GM19238 (cell line): ENCODE results near the gene HLX.

Experiments
- DNase-seq: peaks from one replicate; pipeline ENCODE4 v3.0.0; 2011; ENCODE audit warnings: low spot score; ENCODE audit not compliant: insufficient read length

HLX gene

DNA sequence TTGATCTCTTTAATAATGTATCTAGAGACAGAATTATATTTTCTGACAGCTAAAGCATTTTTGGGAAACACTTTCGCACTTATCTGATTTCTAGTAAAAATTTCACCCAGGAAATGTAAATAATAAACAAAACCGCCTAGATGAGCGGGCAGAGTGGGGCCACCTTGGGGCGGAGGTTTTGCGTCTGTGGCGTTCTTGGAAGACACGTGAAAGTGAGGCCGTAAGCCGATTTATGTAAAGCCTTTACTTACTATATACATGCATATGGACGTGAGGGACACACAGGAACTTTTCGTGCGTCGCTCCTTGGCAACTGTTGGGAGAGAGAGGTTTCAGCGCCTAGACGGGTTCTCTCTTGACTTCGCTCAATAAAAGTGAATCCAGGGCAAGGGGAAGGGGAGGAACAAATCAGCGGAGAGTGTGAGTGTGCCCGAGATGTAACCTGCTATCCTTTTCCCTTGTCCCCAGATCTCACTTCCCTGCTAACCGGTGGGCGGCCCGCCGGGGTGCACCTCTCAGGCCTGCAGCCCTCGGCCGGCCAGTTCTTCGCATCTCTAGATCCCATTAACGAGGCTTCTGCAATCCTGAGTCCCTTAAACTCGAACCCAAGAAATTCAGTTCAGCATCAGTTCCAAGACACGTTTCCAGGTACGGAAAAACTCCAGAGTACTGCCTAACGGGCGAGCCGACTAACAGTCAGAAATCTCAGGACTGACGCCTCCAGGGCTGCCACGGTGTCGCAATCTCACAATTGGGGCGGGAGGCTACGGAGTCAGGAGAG lies 1.7 kb downstream of the HLX start:
- no peak for DNase-seq

- no peak for DNase-seq
Observed at GRCh38 chr1:220882061-220882891, 3.0 kb downstream of the HLX start.

GRCh38 chr1:220884109-220884980 lies 5.1 kb downstream of the HLX start:
- no peak for DNase-seq

GRCh38 chr1:220884981-220885918 lies 6.0 kb downstream of the HLX start:
- DNase-seq: no peak

DNA sequence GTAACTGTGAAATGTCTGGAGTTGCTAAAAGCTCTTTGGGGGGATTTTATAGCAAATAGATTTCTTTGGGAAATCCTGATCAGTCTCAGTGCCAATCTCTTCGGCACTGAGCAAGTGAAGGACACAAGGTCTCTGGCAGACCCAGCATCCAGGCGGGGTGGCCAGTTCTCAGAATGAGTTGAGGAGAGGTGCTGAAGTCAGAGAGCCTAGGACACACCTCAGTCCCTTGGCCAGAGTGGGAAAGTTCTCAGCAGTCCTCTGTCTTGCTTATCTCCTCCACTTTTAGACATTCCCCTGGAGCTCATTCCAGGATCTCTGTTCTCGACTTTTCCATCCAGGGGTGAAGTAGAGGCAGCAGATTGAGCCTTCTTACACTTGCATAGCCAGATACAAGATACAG lies 6.7 kb downstream of the HLX start:
- no peak for DNase-seq

DNA sequence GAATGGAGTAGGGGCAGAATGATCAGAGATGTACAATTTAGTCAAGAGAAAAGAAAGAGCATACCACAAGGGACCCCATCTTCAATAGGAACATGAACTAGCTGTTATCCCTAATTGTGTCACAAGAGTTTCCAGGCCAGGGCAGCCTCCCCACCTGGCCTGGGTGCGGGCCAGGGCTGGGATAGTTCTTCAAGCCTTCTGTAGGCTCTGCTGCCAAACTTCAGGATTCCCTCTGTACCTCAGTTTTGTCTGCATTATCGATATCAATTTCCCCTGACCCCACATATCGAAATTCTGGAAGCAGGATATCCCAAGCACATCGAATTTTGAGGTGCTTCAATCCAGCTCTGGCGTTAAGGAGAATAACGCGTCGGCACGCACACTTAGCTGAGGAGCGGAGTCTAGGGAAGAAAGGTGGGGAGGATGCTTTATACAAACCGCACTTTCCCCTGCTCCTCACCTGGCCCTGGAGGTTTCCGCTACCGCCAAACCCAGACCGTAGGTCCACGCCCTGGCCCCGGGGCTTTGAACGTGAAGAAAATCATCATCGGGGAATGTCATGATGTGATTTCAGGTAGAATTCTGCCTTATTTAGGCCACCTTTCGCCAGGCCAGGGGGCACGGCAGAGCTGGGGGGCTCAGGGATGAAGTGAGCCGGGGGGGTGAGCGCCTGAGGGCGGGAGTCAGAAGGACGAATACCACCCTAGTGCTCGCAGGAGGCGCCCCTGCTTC lies 7.4 kb downstream of the HLX start:
- DNase-seq: no peak

DNA sequence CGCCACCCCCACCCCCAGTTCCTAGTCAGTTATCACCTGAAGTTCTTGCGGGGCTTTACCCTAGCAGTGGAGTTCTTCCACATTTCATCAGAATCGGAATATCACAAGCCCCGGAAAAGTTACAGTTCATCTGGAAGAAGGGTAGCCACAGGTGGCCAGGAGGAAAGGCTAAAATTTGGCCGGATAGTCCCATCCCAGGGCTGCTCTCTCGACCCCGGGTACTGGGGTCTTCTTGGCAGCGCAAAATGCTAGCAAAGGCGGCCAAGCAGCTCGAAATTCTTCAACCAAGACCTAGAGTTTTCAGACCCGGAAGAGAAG lies 7.9 kb downstream of the HLX start:
- DNase-seq: no peak

DNA sequence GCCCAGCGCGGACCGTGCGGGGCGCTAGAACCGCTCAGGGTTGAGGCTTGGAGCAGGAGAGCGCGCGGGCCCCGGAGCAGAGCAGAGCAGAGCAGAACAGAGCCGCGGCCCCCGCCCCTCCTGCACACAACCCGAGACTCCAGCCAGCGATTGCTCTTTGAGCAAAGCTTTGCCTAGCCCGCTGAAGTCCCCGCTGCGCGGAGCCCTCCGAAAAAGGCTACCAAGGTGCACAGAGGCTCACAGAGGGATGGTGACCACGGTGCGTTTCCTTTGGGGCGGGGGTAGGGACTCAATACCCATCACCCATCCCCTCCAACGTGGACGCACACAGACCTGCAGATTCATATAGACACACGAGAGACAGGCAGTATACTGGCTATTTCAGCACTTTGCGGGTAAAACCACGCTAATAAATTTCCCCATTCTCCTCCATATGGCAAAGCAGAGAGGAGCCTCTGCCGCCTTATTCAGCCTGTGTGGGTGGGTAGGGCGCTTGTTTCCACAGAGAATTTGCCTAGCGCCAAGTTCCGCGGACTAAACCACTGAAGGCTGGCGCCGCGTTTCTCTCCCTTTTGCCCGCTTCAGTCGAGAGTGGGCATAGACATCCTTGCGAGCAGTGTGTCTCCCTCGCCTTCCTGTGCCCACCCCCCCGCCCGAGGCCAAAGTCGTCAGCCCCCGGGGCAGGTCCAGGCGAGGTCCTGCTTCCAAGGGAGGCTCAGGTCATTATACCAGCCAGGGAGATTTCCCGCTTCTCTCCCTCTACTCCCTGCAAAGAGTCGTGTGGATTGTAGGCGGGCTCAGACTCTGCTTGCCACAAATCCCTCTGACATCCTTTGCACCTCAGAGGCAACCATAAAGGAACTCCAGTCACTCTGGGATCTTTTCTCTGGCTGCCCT lies 8.5 kb downstream of the HLX start:
- DNase-seq: no peak

DNA sequence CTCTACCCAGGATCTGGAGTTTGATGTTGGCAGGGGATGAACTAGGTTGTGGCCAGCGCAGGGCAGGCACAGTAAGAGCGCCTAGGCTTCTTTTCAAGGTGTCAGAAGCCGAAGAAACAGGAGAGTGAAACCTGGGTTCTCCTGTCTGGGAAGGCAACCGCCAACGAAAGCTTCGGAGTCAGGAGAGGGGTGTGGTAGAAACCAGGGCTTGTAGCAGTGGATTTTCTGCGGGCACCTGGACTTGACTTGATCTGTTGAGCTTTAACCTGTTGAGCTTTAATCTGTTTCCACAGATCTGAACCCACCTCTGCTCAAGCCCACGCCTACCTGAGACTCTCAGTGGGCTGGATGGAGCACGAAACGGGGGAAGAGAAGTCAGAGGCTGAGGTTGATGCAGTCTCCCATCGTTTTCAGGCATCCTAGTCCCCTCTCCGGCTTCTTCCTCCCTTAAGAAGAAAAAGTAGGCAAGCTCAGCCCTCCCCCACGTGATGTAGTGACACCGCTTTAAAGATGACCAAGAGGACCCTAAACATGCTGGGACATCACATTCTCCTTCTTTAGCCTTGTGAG lies 9.3 kb downstream of the HLX start:
- no peak for DNase-seq

DNA sequence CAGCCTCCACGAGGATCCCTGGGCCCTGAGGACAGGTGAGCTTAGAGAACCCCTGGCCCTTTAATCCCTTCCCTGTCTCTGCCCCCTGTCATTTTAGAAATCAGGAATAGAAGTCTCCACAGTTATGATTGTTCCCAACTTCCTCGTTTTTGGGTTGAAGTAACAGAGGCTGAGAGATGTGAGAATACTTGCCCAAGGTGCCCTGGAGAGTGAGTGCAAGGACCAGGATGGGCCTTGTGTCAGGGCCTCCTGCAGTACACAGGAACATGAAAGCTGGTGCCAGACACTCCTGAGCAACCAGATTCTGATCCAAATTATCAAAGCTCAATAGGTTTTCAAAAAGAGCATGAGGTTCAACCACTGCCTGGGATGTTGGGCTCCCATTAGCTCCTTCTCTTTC lies 10.1 kb downstream of the HLX start:
- DNase-seq: no peak

DNA sequence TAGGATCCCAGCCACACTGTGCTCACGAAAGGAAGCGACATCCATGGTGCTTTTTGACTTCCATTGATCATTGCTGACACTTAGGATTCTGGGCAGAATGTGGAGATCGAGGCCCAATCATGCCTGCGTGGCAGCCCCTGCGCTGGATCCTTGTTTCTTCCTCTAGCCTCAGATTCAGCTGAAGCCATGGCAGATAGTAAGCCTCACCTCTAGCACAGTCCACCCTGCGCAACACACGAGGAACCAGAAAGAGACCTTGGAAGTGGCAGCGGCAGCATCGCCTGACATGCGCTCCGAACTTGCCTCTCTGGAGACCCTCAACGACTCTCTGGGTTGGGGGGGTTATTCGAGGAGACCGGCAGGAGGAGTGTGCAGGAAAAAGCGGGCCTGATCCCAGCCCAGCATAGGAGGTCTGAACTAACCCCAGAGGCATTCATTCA lies 10.6 kb downstream of the HLX start:
- no peak for DNase-seq

GRCh38 chr1:220890602-220891001 lies 11.4 kb downstream of the HLX start:
- DNase-seq: no peak

GRCh38 chr1:220891224-220892085 lies 12.2 kb downstream of the HLX start:
- DNase-seq: no peak

- DNase-seq: no peak
Observed at GRCh38 chr1:220892086-220892376, 12.8 kb downstream of the HLX start.

DNA sequence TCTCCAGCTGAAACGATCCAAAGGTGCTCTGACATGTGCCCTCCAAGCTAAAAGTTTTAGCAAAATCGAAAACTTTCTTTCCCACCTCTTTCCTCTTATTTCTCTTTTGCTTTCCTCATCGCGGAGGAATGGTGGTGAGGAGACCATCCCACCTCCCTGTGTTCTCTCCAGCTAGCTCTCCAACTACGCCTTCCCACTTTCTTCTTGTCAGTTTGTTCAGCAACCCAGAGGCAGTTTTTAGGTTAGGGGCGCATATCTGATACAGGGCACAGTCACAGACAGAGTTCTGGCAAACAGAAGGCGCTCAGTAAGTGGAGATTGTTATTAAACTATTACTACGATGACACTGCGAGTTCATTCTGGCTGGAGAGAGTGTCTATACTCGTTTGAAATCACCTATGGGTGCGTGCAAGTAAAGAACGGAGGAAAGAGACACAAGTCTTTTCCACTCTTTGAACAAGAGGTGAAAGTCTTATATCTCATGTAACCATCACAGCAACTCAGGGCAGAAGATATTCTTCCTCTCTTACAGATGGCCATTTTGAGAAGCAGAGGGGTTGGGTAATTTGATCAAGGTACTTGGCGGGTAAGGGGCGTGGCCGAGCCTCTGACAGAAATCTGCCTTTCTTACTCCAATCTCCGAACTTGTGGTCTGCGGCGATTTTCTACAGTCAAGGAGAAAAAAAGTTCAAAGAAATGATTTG lies 13.9 kb downstream of the HLX start:
- DNase-seq: no peak

- DNase-seq: no peak
Observed at GRCh38 chr1:220893701-220894024, 14.4 kb downstream of the HLX start.
